ENCODE measurements around the gene BRI3.
A peak's percentile ranks its signal among the peaks of the same experiment; 100 is the strongest.

The BRI3 gene

GRCh38 chr7:98293265-98293664 lies 11.8 kb downstream of the BRI3 start:
- no peak overlapping the region for H3K4me3 ChIP-seq (replicated peaks in 1 of 2; ENCODE audit: low read depth in 2 of 2, low read length in 2 of 2)
- no peak for DNase-seq (ENCODE audit: low read depth in 2 of 2)
- TF ChIP-seq CTCF (IDR thresholded peaks at IDR 0.05; ENCODE audit: low read depth, low read length), result no peak

GRCh38 chr7:98293746-98294145 lies 12.3 kb downstream of the BRI3 start:
- no peak overlapping the region for H3K4me3 ChIP-seq (replicated peaks in 1 of 2; ENCODE audit: low read depth in 2 of 2, low read length in 2 of 2)
- no peak for TF ChIP-seq CTCF (IDR thresholded peaks at IDR 0.05; ENCODE audit: low read depth, low read length)

DNA sequence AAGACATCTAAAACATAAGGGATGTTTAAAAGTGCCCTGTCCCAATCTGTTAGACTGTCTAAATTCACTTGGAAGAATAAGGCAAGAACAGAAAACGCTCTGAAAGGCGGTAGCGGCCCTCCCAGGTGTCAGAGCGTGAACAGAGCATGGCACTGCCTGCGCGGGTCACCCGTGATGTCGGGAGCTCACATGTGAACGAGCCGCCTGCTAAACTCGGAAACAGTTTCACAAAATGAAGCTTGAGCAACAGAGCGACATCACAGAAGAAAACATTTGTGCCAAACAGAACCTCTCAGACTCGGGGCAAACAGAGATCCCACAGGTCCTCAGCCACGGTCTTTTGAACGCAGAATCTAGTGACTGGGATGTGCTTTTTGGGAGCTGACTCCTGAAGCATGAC lies 12.8 kb downstream of the BRI3 start:
- H3K4me3 ChIP-seq (replicated peaks in 1 of 2; ENCODE audit: low read depth in 2 of 2, low read length in 2 of 2), result no peak overlapping the region
- no peak for TF ChIP-seq CTCF (IDR thresholded peaks at IDR 0.05; ENCODE audit: low read depth, low read length)
- no peak for DNase-seq (ENCODE audit: low read depth in 2 of 2)

More at GRCh38 chr7:98293746-98294145, 12.3 kb downstream of the BRI3 start:
- no peak for DNase-seq (ENCODE audit: low read depth in 2 of 2)

DNA sequence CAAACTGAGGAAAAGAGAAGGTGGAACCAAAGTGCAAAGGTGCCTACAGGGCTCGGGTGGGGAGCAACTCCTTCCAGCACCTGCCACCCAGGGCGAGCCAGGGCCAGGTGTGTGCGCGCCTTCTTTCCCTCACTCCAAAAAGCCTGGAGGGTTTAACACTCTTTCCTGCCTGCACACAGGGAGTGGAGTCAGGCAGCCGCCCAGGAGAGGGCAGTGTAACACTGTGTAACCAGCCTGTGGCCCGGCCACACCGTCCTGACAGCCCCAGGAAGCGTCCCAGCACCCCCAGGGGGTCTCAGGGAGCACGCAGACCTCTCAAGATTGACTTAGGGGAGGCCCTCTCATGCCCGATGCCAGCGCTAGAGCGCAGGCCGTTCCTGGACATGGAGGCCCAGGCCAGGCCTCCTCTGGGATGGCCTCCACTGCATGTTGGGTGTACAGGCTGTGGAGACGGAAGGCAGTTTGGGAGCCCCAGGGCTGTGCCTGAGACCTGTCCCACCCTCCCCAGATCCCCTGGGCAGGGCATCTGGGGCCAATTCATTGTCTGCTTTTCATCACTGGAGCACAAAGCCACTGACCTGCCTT lies 13.4 kb downstream of the BRI3 start:
- TF ChIP-seq CTCF (IDR thresholded peaks at IDR 0.05; ENCODE audit: low read depth, low read length), result peak; percentile 64
- H3K4me3 ChIP-seq (replicated peaks in 1 of 2; ENCODE audit: low read depth in 2 of 2, low read length in 2 of 2), result no peak overlapping the region
- peak; percentile 53 to 57 for DNase-seq (ENCODE audit: low read depth in 2 of 2)

GRCh38 chr7:98295467-98296192 lies 14.1 kb downstream of the BRI3 start:
- no peak for DNase-seq (ENCODE audit: low read depth in 2 of 2)
- no peak overlapping the region for H3K4me3 ChIP-seq (replicated peaks in 1 of 2; ENCODE audit: low read depth in 2 of 2, low read length in 2 of 2)
- no peak for TF ChIP-seq CTCF (IDR thresholded peaks at IDR 0.05; ENCODE audit: low read depth, low read length)

DNA sequence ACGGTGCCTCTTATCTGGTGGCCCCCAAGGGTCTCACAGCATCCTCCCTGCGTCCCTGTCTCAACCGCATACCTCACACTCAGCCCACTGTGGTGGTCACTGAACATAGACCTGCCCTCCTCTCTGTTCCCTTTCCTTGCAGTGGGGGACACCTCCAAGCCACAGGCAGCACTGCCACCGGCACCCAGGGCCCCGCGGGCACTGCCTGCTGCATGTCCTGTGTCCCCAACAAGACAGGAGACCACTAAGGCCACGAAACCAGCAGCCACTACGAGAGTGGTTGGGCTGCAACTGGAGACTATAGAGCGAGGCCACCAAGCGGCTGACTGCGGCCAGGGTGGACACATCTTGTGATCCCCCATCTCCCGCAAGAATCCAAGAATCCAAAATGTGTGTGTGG lies 15.3 kb downstream of the BRI3 start:
- TF ChIP-seq CTCF (IDR thresholded peaks at IDR 0.05; ENCODE audit: low read depth, low read length), result no peak
- no peak overlapping the region for H3K4me3 ChIP-seq (replicated peaks in 1 of 2; ENCODE audit: low read depth in 2 of 2, low read length in 2 of 2)
- no peak for DNase-seq (ENCODE audit: low read depth in 2 of 2)

Measured in cardiac fibroblast (primary cell).